NCI-H2171 (cell line): Measurements from ENCODE around the gene SLC35F3.
"Not testable (repeated sequence)": the region's sequence is repeated elsewhere in the genome, so short reads cannot be mapped to it uniquely, and the experiment has no call there.

ENCODE experiments used
- DNase-seq: peaks from one replicate; lab custom pipeline; 2025; lab: John Stamatoyannopoulos, UW

The SLC35F3 gene

GRCh38 chr1:234107416-234108021 is 203.0 kb downstream of the SLC35F3 start:
- no peak for DNase-seq

- no peak for DNase-seq
Measured at GRCh38 chr1:234108921-234109320, 204.4 kb downstream of the SLC35F3 start.

- DNase-seq: no peak
Measured at GRCh38 chr1:234109840-234110239, 205.4 kb downstream of the SLC35F3 start.

GRCh38 chr1:234111458-234112142 is 207.1 kb downstream of the SLC35F3 start:
- DNase-seq: no peak

GRCh38 chr1:234114648-234115307 is 210.3 kb downstream of the SLC35F3 start:
- peak; percentile 59 for DNase-seq

GRCh38 chr1:234118911-234119310 is 214.4 kb downstream of the SLC35F3 start:
- no peak for DNase-seq

- no peak for DNase-seq
Measured at GRCh38 chr1:234119431-234119830, 215.0 kb downstream of the SLC35F3 start.

- DNase-seq: no peak
Measured at GRCh38 chr1:234120327-234120944, 216.0 kb downstream of the SLC35F3 start.

GRCh38 chr1:234121659-234122058 is 217.2 kb downstream of the SLC35F3 start:
- DNase-seq: not testable (repeated sequence)

- DNase-seq: not testable (repeated sequence)
Measured at GRCh38 chr1:234122571-234122970, 218.1 kb downstream of the SLC35F3 start.

GRCh38 chr1:234123867-234124266 is 219.4 kb downstream of the SLC35F3 start:
- no peak for DNase-seq

GRCh38 chr1:234125283-234125682 is 220.8 kb downstream of the SLC35F3 start:
- no peak for DNase-seq

GRCh38 chr1:234125714-234126113 is 221.2 kb downstream of the SLC35F3 start:
- no peak for DNase-seq

GRCh38 chr1:234127026-234127671 is 222.7 kb downstream of the SLC35F3 start:
- no peak for DNase-seq

GRCh38 chr1:234132795-234133194 is 228.3 kb downstream of the SLC35F3 start:
- DNase-seq: no peak

- DNase-seq: no peak
Measured at GRCh38 chr1:234134878-234135277, 230.4 kb downstream of the SLC35F3 start.

- peak; percentile 16 for DNase-seq
Measured at GRCh38 chr1:234135501-234135900, 231.0 kb downstream of the SLC35F3 start.

- DNase-seq: no peak
Measured at GRCh38 chr1:234136073-234136472, 231.6 kb downstream of the SLC35F3 start.

- DNase-seq: no peak
Measured at GRCh38 chr1:234139966-234140365, 235.5 kb downstream of the SLC35F3 start.

- no peak for DNase-seq
Measured at GRCh38 chr1:234140388-234140787, 235.9 kb downstream of the SLC35F3 start.

GRCh38 chr1:234141006-234141405 is 236.5 kb downstream of the SLC35F3 start:
- DNase-seq: no peak

GRCh38 chr1:234143681-234144080 is 239.2 kb downstream of the SLC35F3 start:
- no peak for DNase-seq
